ENCODE results near the gene ANLN.

DNA sequence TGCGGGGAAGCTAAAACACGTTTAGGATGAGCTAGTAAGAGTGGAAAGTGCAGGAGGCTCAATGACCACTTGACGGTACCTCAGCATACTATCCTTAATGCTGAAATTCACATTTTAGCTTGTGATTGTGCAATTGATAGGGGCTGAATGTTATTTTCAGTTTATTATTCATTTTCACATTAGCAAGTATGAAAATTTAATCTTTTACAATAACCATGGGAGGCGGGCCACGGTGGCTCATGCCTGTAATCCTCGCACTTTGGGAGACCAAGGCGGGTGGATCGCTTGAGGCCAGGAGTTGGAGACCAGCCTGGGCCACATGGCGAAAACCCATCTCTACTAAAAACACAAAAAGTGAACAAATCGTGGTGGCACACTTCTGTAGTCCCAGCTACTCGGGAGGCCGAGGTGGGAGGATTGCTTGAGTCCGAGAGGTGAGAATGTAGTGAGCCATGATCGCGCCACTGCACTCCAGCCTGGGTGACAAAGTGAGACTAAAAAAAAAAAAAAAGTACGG, 22.0 kb upstream of the ANLN start:
- no peak for TF ChIP-seq EZH2 (IDR thresholded peaks at IDR 0.05; ENCODE audit: borderline replicate concordance, low read depth, low read length, severe bottlenecking)
- TF ChIP-seq, protein P1, sequence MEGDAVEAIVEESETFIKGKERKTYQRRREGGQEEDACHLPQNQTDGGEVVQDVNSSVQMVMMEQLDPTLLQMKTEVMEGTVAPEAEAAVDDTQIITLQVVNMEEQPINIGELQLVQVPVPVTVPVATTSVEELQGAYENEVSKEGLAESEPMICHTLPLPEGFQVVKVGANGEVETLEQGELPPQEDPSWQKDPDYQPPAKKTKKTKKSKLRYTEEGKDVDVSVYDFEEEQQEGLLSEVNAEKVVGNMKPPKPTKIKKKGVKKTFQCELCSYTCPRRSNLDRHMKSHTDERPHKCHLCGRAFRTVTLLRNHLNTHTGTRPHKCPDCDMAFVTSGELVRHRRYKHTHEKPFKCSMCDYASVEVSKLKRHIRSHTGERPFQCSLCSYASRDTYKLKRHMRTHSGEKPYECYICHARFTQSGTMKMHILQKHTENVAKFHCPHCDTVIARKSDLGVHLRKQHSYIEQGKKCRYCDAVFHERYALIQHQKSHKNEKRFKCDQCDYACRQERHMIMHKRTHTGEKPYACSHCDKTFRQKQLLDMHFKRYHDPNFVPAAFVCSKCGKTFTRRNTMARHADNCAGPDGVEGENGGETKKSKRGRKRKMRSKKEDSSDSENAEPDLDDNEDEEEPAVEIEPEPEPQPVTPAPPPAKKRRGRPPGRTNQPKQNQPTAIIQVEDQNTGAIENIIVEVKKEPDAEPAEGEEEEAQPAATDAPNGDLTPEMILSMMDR (IDR thresholded peaks at IDR 0.05; ENCODE audit: borderline replicate concordance, extremely low read depth, low read length, poor library complexity, severe bottlenecking) = no peak

Data from DND-41 (cell line).